PFSK-1 (cell line): Measurements from ENCODE around the gene USH2A.

Experiments
- FOXP2 ChIP-seq: optimal IDR thresholded peaks from 2 replicates; pipeline ENCODE3; 2011; ENCODE audit warnings: borderline replicate concordance, control low read depth, inconsistent platforms; ENCODE audit not compliant: insufficient read depth; ENCODE audit errors: extremely low read length, extremely low read depth
- POLR2AphosphoS5 ChIP-seq: IDR thresholded peaks from 2 replicates; pipeline ENCODE4 v1.6.1; 2012; ENCODE audit warnings: low read depth, mild to moderate bottlenecking, control low read depth, low read length, moderate library complexity
- SIN3A ChIP-seq: IDR thresholded peaks from 2 replicates; pipeline ENCODE4 v1.6.1; 2012; ENCODE audit warnings: mild to moderate bottlenecking, low read length, moderate library complexity, borderline replicate concordance; ENCODE audit not compliant: insufficient read depth
- TAF1 ChIP-seq: IDR thresholded peaks from 2 replicates; pipeline ENCODE4 v1.6.1; 2012; ENCODE audit warnings: low read length, control low read depth, borderline replicate concordance; ENCODE audit not compliant: insufficient read depth
- TF ChIP-seq, protein P1 (sequence below), 2 experiments: IDR thresholded peaks; 2 replicates each; pipeline versions ENCODE4 v1.6.1 to v1.8.0; 2011 to 2012; ENCODE audit warnings: low read depth in 2 of 2, low read length in 2 of 2, control low read depth in 1 of 2, inconsistent platforms in 1 of 2, mild to moderate bottlenecking in 1 of 2, moderate library complexity in 1 of 2; ENCODE audit not compliant: insufficient read depth in 1 of 2

Gene USH2A

DNA sequence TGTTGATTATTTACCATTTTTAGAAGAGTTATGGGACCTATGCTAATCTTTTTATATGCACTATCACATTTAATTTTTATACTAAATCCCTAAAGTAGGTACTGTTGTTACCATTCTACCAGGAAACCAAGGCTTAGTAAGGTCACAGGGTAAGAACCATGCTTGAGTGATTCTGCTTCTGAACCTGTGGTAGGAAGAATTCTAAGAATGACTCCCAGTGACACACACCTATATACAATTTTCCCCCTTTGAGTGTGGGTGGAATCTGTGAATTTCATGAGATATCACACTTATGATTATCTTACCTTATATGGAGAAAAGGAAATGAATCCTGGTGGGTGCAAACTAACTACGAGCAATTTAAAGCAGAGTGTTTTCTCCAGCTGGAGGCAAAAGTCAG is 391.0 kb downstream of the USH2A start:
- TF ChIP-seq TAF1 (no peak), FOXP2 (no peak), POLR2AphosphoS5 (no peak), SIN3A (no peak)
- TF ChIP-seq, protein P1, sequence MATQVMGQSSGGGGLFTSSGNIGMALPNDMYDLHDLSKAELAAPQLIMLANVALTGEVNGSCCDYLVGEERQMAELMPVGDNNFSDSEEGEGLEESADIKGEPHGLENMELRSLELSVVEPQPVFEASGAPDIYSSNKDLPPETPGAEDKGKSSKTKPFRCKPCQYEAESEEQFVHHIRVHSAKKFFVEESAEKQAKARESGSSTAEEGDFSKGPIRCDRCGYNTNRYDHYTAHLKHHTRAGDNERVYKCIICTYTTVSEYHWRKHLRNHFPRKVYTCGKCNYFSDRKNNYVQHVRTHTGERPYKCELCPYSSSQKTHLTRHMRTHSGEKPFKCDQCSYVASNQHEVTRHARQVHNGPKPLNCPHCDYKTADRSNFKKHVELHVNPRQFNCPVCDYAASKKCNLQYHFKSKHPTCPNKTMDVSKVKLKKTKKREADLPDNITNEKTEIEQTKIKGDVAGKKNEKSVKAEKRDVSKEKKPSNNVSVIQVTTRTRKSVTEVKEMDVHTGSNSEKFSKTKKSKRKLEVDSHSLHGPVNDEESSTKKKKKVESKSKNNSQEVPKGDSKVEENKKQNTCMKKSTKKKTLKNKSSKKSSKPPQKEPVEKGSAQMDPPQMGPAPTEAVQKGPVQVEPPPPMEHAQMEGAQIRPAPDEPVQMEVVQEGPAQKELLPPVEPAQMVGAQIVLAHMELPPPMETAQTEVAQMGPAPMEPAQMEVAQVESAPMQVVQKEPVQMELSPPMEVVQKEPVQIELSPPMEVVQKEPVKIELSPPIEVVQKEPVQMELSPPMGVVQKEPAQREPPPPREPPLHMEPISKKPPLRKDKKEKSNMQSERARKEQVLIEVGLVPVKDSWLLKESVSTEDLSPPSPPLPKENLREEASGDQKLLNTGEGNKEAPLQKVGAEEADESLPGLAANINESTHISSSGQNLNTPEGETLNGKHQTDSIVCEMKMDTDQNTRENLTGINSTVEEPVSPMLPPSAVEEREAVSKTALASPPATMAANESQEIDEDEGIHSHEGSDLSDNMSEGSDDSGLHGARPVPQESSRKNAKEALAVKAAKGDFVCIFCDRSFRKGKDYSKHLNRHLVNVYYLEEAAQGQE (IDR thresholded peaks at IDR 0.05; ENCODE audit: insufficient read depth in 1 of 2, low read depth in 2 of 2, low read length in 2 of 2) = no peak

DNA sequence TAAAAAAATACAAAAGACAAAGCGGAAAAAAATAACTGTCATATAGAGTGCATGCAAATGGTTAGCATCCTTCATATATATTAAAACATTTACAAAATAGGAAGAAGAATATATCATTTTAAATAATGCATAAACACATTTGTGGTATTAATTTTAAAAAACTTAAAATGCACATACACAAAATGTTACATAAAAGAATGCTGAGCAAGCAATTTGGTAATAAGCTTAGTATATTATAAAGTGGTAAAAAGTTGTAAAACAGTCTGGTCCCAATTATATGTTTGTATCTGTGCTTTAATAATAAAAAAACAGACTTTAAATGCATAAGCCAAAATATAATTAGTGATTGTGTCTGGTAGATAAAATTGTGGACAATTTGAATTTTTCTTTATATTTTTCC is 394.6 kb downstream of the USH2A start:
- no peak for TF ChIP-seq POLR2AphosphoS5
- TF ChIP-seq FOXP2 = no peak
- TF ChIP-seq, protein P1 (IDR thresholded peaks at IDR 0.05; ENCODE audit: insufficient read depth in 1 of 2, low read depth in 2 of 2, low read length in 2 of 2) = no peak
- no peak for TF ChIP-seq SIN3A
- TF ChIP-seq TAF1 = no peak

GRCh38 chr1:216024546-216024945 is 398.7 kb downstream of the USH2A start:
- no peak for TF ChIP-seq TAF1
- TF ChIP-seq SIN3A = no peak
- TF ChIP-seq, protein P1 (IDR thresholded peaks at IDR 0.05; ENCODE audit: insufficient read depth in 1 of 2, low read depth in 2 of 2, low read length in 2 of 2) = no peak
- TF ChIP-seq POLR2AphosphoS5 = no peak
- TF ChIP-seq FOXP2 = no peak

DNA sequence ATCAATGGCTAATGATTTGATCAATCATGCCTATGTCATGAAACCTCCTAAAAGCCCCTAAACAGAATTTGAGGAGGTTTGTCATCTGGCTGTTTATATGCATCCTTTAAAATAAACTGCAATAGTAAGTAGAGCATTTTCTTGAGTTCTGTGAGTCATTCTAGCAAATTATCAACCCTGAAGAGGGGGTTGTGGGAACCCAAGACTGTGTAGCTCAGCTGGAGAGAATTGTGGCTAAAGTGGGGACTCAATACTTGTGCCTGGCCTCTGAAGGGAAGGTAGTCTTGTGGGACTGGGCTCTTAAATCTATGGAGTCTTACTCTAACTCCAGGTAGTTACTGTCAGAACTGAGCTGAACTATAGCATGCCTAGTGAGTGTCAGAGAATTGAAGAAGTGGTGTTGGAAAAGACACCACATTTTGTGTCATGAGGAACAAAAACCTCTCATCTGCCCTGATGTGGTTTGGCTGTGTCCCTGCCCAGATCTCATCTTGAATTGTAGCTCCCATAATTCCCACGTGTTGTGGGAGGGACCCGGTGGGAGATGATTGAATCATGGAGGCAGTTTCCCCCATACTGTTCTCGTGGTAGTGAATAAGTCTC is 402.4 kb downstream of the USH2A start:
- TF ChIP-seq POLR2AphosphoS5 = no peak
- TF ChIP-seq, protein P1 (IDR thresholded peaks at IDR 0.05; ENCODE audit: insufficient read depth in 1 of 2, low read depth in 2 of 2, low read length in 2 of 2) = no peak

GRCh38 chr1:216015116-216015515 is 408.1 kb downstream of the USH2A start:
- TF ChIP-seq, protein P1 (IDR thresholded peaks at IDR 0.05; ENCODE audit: insufficient read depth in 1 of 2, low read depth in 2 of 2, low read length in 2 of 2) = no peak
- no peak for TF ChIP-seq SIN3A
- TF ChIP-seq FOXP2 = no peak
- no peak for TF ChIP-seq TAF1
- no peak for TF ChIP-seq POLR2AphosphoS5
